PC-3 (cell line): ENCODE results near the gene TOR2A. TPM values are rescaled to one million over a fixed set of nuclear protein-coding genes. Genes with fewer than 3 reads are reported as not detected.

ENCODE experiments used
- ATAC-seq: fragments of 200-7000 bp; cut with Tn5 transposase; 2 replicates; pipeline ENCODE4 v1.9.1; 2020; ENCODE audit warnings: mild to moderate bottlenecking, moderate library complexity
- BruUV-seq: library from RNA; stranded (reverse); fragments of 400-500 nt; replicated peaks from 2 replicates; lab custom pipeline; 2021; lab: Mats Ljungman, UMichigan
- CTCF ChIA-PET: fragments of 300-600 bp; sonication (Branson Sonifier 250); formaldehyde crosslinking; loops from one replicate; lab custom pipeline; 2022; ENCODE audit warnings: antibody characterized with exemption; lab: Charles Lee
- POLR2A ChIA-PET: fragments of 300-600 bp; sonication (Branson Sonifier 250); formaldehyde crosslinking; loops from one replicate; lab custom pipeline; 2022; ENCODE audit warnings: antibody characterized with exemption; ENCODE audit not compliant: unreplicated experiment; lab: Charles Lee
- DNase-seq: peaks from one replicate; pipeline ENCODE4 v3.0.0-alpha.2; 2015
- H2AFZ ChIP-seq: fragments of 300-600 bp; sonication (generic); 2 replicates; pipeline ENCODE4 v1.6.0; 2016; ENCODE audit warnings: antibody characterized with exemption, low read length
- H3F3A ChIP-seq: fragments of 300-600 bp; sonication (generic); one replicate; pipeline ENCODE4 v1.6.0; 2017; ENCODE audit warnings: antibody characterized with exemption, low read length, control low read depth, mild to moderate bottlenecking; ENCODE audit not compliant: unreplicated experiment
- H3K27ac ChIP-seq: fragments of 300-600 bp; sonication (generic); 2 replicates; pipeline ENCODE4 v1.5.1; 2016; ENCODE audit warnings: mild to moderate bottlenecking, low read length
- H3K27me3 ChIP-seq: fragments of 300-600 bp; sonication (generic); 2 replicates; pipeline ENCODE4 v1.6.1; 2016; ENCODE audit warnings: low read length, mixed read lengths
- H3K36me3 ChIP-seq: fragments of 300-600 bp; sonication (generic); 2 replicates; pipeline ENCODE4 v1.6.1; 2016; ENCODE audit warnings: low read depth, mixed run types, low read length, mixed read lengths
- H3K4me1 ChIP-seq: fragments of 300-600 bp; sonication (generic); 2 replicates; pipeline ENCODE4 v1.5.1; 2016; ENCODE audit warnings: low read length; ENCODE audit not compliant: insufficient read depth
- H3K4me2 ChIP-seq: fragments of 300-600 bp; sonication (generic); 2 replicates; pipeline ENCODE4 v1.6.0; 2016; ENCODE audit warnings: low read length
- H3K4me3 ChIP-seq: fragments of 300-600 bp; sonication (generic); 2 replicates; pipeline ENCODE4 v1.5.1; 2016; ENCODE audit warnings: mild to moderate bottlenecking, low read length, mixed read lengths
- H3K79me2 ChIP-seq: fragments of 300-600 bp; sonication (generic); 2 replicates; pipeline ENCODE4 v1.6.1; 2017; ENCODE audit warnings: low read length, mixed read lengths
- H3K9ac ChIP-seq: fragments of 300-600 bp; sonication (generic); 2 replicates; pipeline ENCODE4 v1.6.0; 2016; ENCODE audit warnings: mild to moderate bottlenecking, low read length
- H3K9me2 ChIP-seq: fragments of 300-600 bp; sonication (generic); replicated peaks from 2 replicates; pipeline ENCODE4 v1.6.1; 2016; ENCODE audit warnings: mixed run types, low read length, mixed read lengths
- H3K9me3 ChIP-seq: fragments of 300-600 bp; sonication (generic); 2 replicates; pipeline ENCODE4 v1.6.1; 2016; ENCODE audit warnings: low read length, mixed read lengths
- H4K20me1 ChIP-seq: fragments of 300-600 bp; sonication (generic); 2 replicates; pipeline ENCODE4 v1.6.1; 2016; ENCODE audit warnings: low read length, mixed read lengths
- EZH2 ChIP-seq: fragments of 300-600 bp; sonication (generic); IDR thresholded peaks from one replicate; pipeline ENCODE4 v1.6.1; 2017; ENCODE audit warnings: antibody characterized with exemption, mild to moderate bottlenecking, low read length; ENCODE audit not compliant: unreplicated experiment
- EZH2phosphoT487 ChIP-seq: fragments of 300-600 bp; sonication (generic); IDR thresholded peaks from 2 replicates; pipeline ENCODE4 v1.6.1; 2018; ENCODE audit warnings: mild to moderate bottlenecking, antibody characterized with exemption, low read length, borderline replicate concordance
- intact Hi-C: fragments of 100-400 bp; cut with micrococcal nuclease; formaldehyde crosslinking; loops from 2 replicates; pipeline ENCODE4 v1.9.0; 2023
- total RNA-seq: library from RNA; depleted of rRNA; stranded (reverse); fragments of >200 nt; gene quantifications from 2 replicates; pipeline ENCODE4 v1.2.3, GENCODE V29; 2014
- TF ChIP-seq, protein P1 (sequence below): fragments of 300-600 bp; sonication (generic); conservative IDR thresholded peaks from 2 replicates; pipeline ENCODE4 v1.5.1; 2017; ENCODE audit warnings: antibody characterized with exemption, low read depth, mild to moderate bottlenecking, low read length

TOR2A gene
- total RNA-seq, 1 experiment from 2014 or later, result 14.1 TPM

DNA sequence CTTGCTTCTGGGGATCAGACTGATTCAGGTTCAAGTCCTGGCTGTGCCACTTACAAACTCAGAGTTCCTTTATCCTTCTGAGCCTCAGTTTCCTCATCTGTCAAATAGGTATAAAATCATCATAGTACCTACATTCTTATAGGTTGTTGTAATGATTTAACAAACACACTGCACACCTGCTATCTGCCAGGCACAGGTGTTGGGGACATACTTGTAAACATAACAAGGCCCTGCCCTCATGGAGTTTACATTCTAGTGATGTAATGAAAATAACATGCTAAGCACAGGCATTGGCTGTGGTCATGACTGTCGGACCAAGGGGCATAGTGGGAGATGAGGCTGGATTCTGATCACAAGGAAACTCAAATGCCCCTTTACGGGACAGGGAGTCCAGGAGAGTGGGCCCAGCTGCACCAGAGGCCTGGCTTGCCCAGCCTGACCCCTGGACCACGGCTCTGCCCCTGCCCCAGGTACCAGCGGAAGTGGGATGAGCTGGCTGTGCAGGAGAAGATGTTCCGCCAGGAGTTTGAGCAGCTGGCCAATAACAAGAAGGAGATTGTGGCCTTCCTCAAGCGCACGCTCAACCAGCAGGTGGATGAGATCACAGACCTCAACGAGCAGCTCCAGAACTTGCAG, 26.0 kb downstream of the TOR2A start:
- no peak overlapping the region for H3K27ac ChIP-seq
- no peaks in the 10 kb centered on the region for H3K9me3 ChIP-seq
- H3K9ac ChIP-seq, result no peak overlapping the region
- peaks cover 1% of the 10 kb centered on the region; the same call in 1 of the 2 replicates for H3K4me1 ChIP-seq
- no peaks in the 10 kb centered on the region for H3F3A ChIP-seq
- no peaks in the 10 kb centered on the region for H4K20me1 ChIP-seq
- no peaks in the 10 kb centered on the region for H3K27me3 ChIP-seq
- no peak overlapping the region for H3K4me3 ChIP-seq
- H3K79me2 ChIP-seq, result peaks cover 5% of the 10 kb centered on the region
- CTCF ChIA-PET, result no interaction called here
- TF ChIP-seq, protein P1, sequence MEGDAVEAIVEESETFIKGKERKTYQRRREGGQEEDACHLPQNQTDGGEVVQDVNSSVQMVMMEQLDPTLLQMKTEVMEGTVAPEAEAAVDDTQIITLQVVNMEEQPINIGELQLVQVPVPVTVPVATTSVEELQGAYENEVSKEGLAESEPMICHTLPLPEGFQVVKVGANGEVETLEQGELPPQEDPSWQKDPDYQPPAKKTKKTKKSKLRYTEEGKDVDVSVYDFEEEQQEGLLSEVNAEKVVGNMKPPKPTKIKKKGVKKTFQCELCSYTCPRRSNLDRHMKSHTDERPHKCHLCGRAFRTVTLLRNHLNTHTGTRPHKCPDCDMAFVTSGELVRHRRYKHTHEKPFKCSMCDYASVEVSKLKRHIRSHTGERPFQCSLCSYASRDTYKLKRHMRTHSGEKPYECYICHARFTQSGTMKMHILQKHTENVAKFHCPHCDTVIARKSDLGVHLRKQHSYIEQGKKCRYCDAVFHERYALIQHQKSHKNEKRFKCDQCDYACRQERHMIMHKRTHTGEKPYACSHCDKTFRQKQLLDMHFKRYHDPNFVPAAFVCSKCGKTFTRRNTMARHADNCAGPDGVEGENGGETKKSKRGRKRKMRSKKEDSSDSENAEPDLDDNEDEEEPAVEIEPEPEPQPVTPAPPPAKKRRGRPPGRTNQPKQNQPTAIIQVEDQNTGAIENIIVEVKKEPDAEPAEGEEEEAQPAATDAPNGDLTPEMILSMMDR, result no peak
- intact Hi-C loops, result no loop called here
- no peak overlapping the region for H3K4me2 ChIP-seq
- H2AFZ ChIP-seq, result no peak overlapping the region
- H3K36me3 ChIP-seq, result no peaks in the 10 kb centered on the region
- BruUV-seq, result no TSS peak
- POLR2A ChIA-PET, result no interaction called here
- DNase-seq, result no peak
- no peak for ATAC-seq
- H3K9me2 ChIP-seq, result no peaks in the 10 kb centered on the region

DNA sequence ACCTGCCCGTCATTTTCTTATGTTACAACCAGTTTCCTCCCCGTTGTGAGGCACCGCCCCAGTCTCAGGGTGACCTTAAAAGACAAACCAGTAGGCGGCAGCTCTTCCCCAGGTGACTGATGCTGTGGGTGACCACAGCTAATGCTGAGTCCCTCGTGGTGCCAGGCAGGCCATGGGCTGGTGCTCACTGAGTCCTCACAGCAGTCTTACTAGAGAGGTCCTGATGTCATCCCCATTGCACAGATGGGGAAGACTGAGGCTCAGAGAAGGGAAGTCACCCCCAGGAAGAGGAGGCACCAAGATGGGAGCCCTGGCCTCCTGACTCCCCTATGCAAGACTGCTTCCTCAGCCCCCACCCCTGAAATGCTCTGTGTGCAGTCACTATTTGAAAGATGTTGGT, 27.3 kb downstream of the TOR2A start:
- no peaks in the 10 kb centered on the region for H3K36me3 ChIP-seq
- no peak for TF ChIP-seq EZH2
- TF ChIP-seq, protein P1, result peak; percentile 56
- no peak for TF ChIP-seq EZH2phosphoT487
- no peaks in the 10 kb centered on the region for H3F3A ChIP-seq
- intact Hi-C loops, result loop anchor here (1.0 kb wide), 1 partner anchor 27 kb away; no protein-coding TSS in a partner anchor
- ChIA-PET CTCF (interaction anchor here (1.0 kb wide), 1 partner anchor 27 kb away, joined by 4 read pairs; the partner anchor contains the start of gene TOR2A), POLR2A (no interaction called here)
- H3K4me2 ChIP-seq, result no peak overlapping the region
- peak; percentile 79 for ATAC-seq
- H3K79me2 ChIP-seq, result no peaks in the 10 kb centered on the region
- H3K4me3 ChIP-seq, result no peak overlapping the region
- no peaks in the 10 kb centered on the region for H3K9me3 ChIP-seq
- BruUV-seq, result no TSS peak
- H3K9ac ChIP-seq, result no peak overlapping the region
- no peaks in the 10 kb centered on the region for H3K9me2 ChIP-seq
- DNase-seq, result peak; percentile 49
- no peaks in the 10 kb centered on the region for H3K4me1 ChIP-seq
- no peak overlapping the region for H3K27ac ChIP-seq
- H2AFZ ChIP-seq, result no peak overlapping the region
- no peaks in the 10 kb centered on the region for H3K27me3 ChIP-seq
- no peaks in the 10 kb centered on the region for H4K20me1 ChIP-seq

DNA sequence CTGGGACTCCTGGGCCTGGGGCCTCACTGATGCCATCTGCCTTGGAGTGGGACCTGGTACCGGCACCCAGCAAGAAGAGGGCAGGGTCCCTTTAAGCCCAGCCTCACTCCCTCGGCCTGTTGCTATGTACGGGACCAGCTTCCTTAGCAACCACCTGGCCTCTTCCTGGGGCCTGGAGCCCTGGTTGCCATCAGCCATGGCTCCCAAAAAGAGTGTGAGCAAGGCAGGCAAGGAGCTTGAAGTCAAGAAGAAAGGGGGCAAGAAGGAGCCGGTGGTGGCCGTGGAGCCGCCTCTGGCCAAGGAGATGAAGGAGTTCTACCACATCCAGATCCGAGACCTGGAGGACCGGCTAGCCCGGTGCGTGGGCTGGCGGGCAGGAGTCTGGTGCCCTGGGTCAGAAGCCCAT, 28.3 kb downstream of the TOR2A start, which contains the start of gene CFAP157:
TSS of gene CFAP157 (plus strand) at position 153 of the 406 bp plus-strand sequence. CDS start at position 197, 44 bp downstream.
- Histone ChIP-seq H3K4me1 (no peaks in the 10 kb centered on the region), H3K79me2 (no peaks in the 10 kb centered on the region), H3K9me3 (no peaks in the 10 kb centered on the region), H3K4me3 (no peak within 1 kb of the TSS), H3K36me3 (no peaks in the 10 kb centered on the region), H2AFZ (no peak within 1 kb of the TSS), H3K4me2 (no peak within 1 kb of the TSS), H3K27me3 (no peaks in the 10 kb centered on the region), H3K9ac (no peak within 1 kb of the TSS), H3F3A (no peaks in the 10 kb centered on the region), H4K20me1 (no peaks in the 10 kb centered on the region), H3K9me2 (no peaks in the 10 kb centered on the region), H3K27ac (no peak within 1 kb of the TSS)
- DNase-seq (no peak), ATAC-seq (peak; percentile 65)
- ChIA-PET POLR2A (no interaction called here), CTCF (no interaction called here)
- BruUV-seq, result no TSS peak
- no peak for TF ChIP-seq EZH2phosphoT487
- TF ChIP-seq, protein P1, result no peak
- no peak for TF ChIP-seq EZH2
- intact Hi-C loops, result loop anchor here (1.0 kb wide), 1 partner anchor 27 kb away; no protein-coding TSS in a partner anchor
